Liver (tissue), 3 donors: Measurements from ENCODE around the gene DNAH6.

Experiments
- EGR1 ChIP-seq, 2 donors: IDR thresholded peaks; 2 replicates each; pipeline ENCODE4 v1.6.1; 2016 to 2018; ENCODE audit warnings: antibody characterized with exemption in 2 of 2, low read depth in 2 of 2
- FOXA1 ChIP-seq: IDR thresholded peaks from 2 replicates; pipeline ENCODE4 v1.6.1; 2016; ENCODE audit warnings: antibody characterized with exemption
- GABPA ChIP-seq, 2 donors: IDR thresholded peaks in 1 of 2; conservative IDR thresholded peaks in 1 of 2; 2 replicates each; pipeline ENCODE4 v1.6.1; 2016; ENCODE audit warnings: antibody characterized with exemption in 2 of 2, mild to moderate bottlenecking in 1 of 2, moderate library complexity in 1 of 2
- JUND ChIP-seq, 2 donors: IDR thresholded peaks; 2 replicates each; pipeline ENCODE4 v1.6.1; 2016; ENCODE audit warnings: antibody characterized with exemption in 2 of 2
- RAD21 ChIP-seq, 2 donors: IDR thresholded peaks; 2 replicates each; pipeline ENCODE4 v1.6.1; 2016; ENCODE audit warnings: antibody characterized with exemption in 2 of 2, mild to moderate bottlenecking in 2 of 2
- SP1 ChIP-seq: IDR thresholded peaks from 2 replicates; pipeline ENCODE4 v1.6.1; 2018; ENCODE audit warnings: antibody characterized with exemption, mild to moderate bottlenecking
- TAF1 ChIP-seq: conservative IDR thresholded peaks from 2 replicates; pipeline ENCODE4 v1.6.1; 2016; ENCODE audit warnings: antibody characterized with exemption, mild to moderate bottlenecking
- YY1 ChIP-seq: IDR thresholded peaks from 2 replicates; pipeline ENCODE4 v1.6.1; 2016; ENCODE audit warnings: antibody characterized with exemption, mild to moderate bottlenecking
- TF ChIP-seq, protein P1 (sequence below): fragments of 150-350 bp; IDR thresholded peaks from 2 replicates; pipeline ENCODE4 v1.5.1; 2017; ENCODE audit warnings: improper control_type of control experiment, low read depth, low read length; ENCODE audit not compliant: missing input control
- TF ChIP-seq, protein P2 (sequence below): IDR thresholded peaks from 2 replicates; pipeline ENCODE4 v1.6.1; 2016; ENCODE audit warnings: antibody characterized with exemption, mild to moderate bottlenecking
- TF ChIP-seq, protein P3 (sequence below): IDR thresholded peaks from 2 replicates; pipeline ENCODE4 v1.6.1; 2016; ENCODE audit warnings: antibody characterized with exemption
- TF ChIP-seq, protein P4 (sequence below): IDR thresholded peaks from 2 replicates; pipeline ENCODE4 v1.6.1; 2016; ENCODE audit warnings: antibody characterized with exemption
- donor health status: healthy.
- donor health status: healthy.

DNA sequence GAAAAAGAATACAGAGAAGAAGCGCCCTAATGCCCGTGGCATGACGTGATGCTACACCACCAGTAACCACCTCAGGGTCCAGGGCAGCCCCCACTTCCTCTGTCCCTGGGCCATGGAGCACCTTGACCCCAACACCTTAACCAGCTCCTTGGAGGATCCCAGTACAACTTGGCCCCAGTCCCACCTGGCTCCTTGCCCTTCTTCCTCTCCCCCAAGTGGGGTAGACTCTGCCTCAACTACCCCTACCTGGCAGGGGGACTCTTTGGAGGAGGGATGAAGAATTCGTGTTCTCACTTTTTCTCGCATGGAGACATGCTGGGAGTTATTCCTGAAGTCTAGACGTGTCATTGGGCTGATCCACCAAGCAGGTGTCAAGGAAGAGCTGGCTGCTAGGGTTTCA lies 345.7 kb downstream of the DNAH6 start:
- TF ChIP-seq, protein P1, sequence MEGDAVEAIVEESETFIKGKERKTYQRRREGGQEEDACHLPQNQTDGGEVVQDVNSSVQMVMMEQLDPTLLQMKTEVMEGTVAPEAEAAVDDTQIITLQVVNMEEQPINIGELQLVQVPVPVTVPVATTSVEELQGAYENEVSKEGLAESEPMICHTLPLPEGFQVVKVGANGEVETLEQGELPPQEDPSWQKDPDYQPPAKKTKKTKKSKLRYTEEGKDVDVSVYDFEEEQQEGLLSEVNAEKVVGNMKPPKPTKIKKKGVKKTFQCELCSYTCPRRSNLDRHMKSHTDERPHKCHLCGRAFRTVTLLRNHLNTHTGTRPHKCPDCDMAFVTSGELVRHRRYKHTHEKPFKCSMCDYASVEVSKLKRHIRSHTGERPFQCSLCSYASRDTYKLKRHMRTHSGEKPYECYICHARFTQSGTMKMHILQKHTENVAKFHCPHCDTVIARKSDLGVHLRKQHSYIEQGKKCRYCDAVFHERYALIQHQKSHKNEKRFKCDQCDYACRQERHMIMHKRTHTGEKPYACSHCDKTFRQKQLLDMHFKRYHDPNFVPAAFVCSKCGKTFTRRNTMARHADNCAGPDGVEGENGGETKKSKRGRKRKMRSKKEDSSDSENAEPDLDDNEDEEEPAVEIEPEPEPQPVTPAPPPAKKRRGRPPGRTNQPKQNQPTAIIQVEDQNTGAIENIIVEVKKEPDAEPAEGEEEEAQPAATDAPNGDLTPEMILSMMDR = no peak
- TF ChIP-seq, protein P2, sequence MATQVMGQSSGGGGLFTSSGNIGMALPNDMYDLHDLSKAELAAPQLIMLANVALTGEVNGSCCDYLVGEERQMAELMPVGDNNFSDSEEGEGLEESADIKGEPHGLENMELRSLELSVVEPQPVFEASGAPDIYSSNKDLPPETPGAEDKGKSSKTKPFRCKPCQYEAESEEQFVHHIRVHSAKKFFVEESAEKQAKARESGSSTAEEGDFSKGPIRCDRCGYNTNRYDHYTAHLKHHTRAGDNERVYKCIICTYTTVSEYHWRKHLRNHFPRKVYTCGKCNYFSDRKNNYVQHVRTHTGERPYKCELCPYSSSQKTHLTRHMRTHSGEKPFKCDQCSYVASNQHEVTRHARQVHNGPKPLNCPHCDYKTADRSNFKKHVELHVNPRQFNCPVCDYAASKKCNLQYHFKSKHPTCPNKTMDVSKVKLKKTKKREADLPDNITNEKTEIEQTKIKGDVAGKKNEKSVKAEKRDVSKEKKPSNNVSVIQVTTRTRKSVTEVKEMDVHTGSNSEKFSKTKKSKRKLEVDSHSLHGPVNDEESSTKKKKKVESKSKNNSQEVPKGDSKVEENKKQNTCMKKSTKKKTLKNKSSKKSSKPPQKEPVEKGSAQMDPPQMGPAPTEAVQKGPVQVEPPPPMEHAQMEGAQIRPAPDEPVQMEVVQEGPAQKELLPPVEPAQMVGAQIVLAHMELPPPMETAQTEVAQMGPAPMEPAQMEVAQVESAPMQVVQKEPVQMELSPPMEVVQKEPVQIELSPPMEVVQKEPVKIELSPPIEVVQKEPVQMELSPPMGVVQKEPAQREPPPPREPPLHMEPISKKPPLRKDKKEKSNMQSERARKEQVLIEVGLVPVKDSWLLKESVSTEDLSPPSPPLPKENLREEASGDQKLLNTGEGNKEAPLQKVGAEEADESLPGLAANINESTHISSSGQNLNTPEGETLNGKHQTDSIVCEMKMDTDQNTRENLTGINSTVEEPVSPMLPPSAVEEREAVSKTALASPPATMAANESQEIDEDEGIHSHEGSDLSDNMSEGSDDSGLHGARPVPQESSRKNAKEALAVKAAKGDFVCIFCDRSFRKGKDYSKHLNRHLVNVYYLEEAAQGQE = no peak
- TF ChIP-seq SP1 = no peak
- TF ChIP-seq, protein P3, sequence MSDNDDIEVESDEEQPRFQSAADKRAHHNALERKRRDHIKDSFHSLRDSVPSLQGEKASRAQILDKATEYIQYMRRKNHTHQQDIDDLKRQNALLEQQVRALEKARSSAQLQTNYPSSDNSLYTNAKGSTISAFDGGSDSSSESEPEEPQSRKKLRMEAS = no peak
- TF ChIP-seq FOXA1 = no peak
- no peak for TF ChIP-seq RAD21 (IDR thresholded peaks at IDR 0.05)
- TF ChIP-seq, protein P4, sequence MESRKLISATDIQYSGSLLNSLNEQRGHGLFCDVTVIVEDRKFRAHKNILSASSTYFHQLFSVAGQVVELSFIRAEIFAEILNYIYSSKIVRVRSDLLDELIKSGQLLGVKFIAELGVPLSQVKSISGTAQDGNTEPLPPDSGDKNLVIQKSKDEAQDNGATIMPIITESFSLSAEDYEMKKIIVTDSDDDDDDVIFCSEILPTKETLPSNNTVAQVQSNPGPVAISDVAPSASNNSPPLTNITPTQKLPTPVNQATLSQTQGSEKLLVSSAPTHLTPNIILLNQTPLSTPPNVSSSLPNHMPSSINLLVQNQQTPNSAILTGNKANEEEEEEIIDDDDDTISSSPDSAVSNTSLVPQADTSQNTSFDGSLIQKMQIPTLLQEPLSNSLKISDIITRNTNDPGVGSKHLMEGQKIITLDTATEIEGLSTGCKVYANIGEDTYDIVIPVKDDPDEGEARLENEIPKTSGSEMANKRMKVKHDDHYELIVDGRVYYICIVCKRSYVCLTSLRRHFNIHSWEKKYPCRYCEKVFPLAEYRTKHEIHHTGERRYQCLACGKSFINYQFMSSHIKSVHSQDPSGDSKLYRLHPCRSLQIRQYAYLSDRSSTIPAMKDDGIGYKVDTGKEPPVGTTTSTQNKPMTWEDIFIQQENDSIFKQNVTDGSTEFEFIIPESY = no peak
- no peak for TF ChIP-seq TAF1
- no peak for TF ChIP-seq EGR1 (IDR thresholded peaks at IDR 0.05; ENCODE audit: low read depth in 2 of 2)
- no peak for TF ChIP-seq GABPA (IDR thresholded peaks at IDR 0.05 in 1 of 2, conservative IDR thresholded peaks at IDR 0.05 in 1 of 2)
- TF ChIP-seq YY1 = no peak
- no peak for TF ChIP-seq JUND (IDR thresholded peaks at IDR 0.05)
